NCI-H1436 (cell line): ENCODE results near the gene TGM6.

ENCODE experiments used
- DNase-seq: peaks from one replicate; lab custom pipeline; 2025; lab: John Stamatoyannopoulos, UW

Gene TGM6

GRCh38 chr20:2364044-2364443, 16.7 kb upstream of the TGM6 start:
- DNase-seq = no peak

GRCh38 chr20:2365091-2365490, 15.6 kb upstream of the TGM6 start:
- DNase-seq = no peak

- DNase-seq = no peak
Observed at GRCh38 chr20:2365666-2366065, 15.0 kb upstream of the TGM6 start.

GRCh38 chr20:2368621-2369020, 12.1 kb upstream of the TGM6 start:
- DNase-seq = no peak

- no peak for DNase-seq
Observed at GRCh38 chr20:2373098-2373497, 7.6 kb upstream of the TGM6 start.

GRCh38 chr20:2374346-2375125, 6.2 kb upstream of the TGM6 start:
- no peak for DNase-seq

- no peak for DNase-seq
Observed at GRCh38 chr20:2378893-2379292, 1.8 kb upstream of the TGM6 start.

- DNase-seq = no peak
Observed at GRCh38 chr20:2379511-2380229, 1.0 kb upstream of the TGM6 start.

- DNase-seq = no peak
Observed at GRCh38 chr20:2381303-2381702, 602 bp downstream of the TGM6 start.

GRCh38 chr20:2382833-2383232, 2.1 kb downstream of the TGM6 start:
- no peak for DNase-seq

GRCh38 chr20:2385026-2385425, 4.3 kb downstream of the TGM6 start:
- DNase-seq = no peak

- no peak for DNase-seq
Observed at GRCh38 chr20:2385496-2385895, 4.8 kb downstream of the TGM6 start.

GRCh38 chr20:2386516-2387179, 5.9 kb downstream of the TGM6 start:
- DNase-seq = no peak

GRCh38 chr20:2387180-2387577, 6.5 kb downstream of the TGM6 start:
- DNase-seq = no peak

GRCh38 chr20:2387580-2387979, 6.9 kb downstream of the TGM6 start:
- DNase-seq = no peak

- DNase-seq = no peak
Observed at GRCh38 chr20:2390951-2391675, 10.4 kb downstream of the TGM6 start.

- no peak for DNase-seq
Observed at GRCh38 chr20:2394411-2395055, 13.8 kb downstream of the TGM6 start.

GRCh38 chr20:2395136-2395535, 14.4 kb downstream of the TGM6 start:
- DNase-seq = no peak

- DNase-seq = no peak
Observed at GRCh38 chr20:2396241-2396814, 15.6 kb downstream of the TGM6 start.

- no peak for DNase-seq
Observed at GRCh38 chr20:2397091-2397490, 16.4 kb downstream of the TGM6 start.

- no peak for DNase-seq
Observed at GRCh38 chr20:2397595-2398145, 17.0 kb downstream of the TGM6 start.
